ENCODE measurements around the gene MBD3L3.
"Not testable (repeated sequence)": the region's sequence is repeated elsewhere in the genome, so short reads cannot be mapped to it uniquely, and the experiment has no call there.

Gene MBD3L3

GRCh38 chr19:7067716-7068115 lies 9.2 kb upstream of the MBD3L3 start:
- TF ChIP-seq EGR1 (IDR thresholded peaks at IDR 0.05), result no peak
- TF ChIP-seq YY1 (IDR thresholded peaks at IDR 0.05; ENCODE audit: low read depth), result no peak
- no peak for TF ChIP-seq TEAD4 (IDR thresholded peaks at IDR 0.05)
- no peak for TF ChIP-seq ZBTB7A (IDR thresholded peaks at IDR 0.05; ENCODE audit: low read depth)
- TF ChIP-seq NFIC (IDR thresholded peaks at IDR 0.05), result no peak
- no peak for TF ChIP-seq REST (IDR thresholded peaks at IDR 0.05; ENCODE audit: low read depth)
- no peak for TF ChIP-seq TCF12 (IDR thresholded peaks at IDR 0.05; ENCODE audit: low read depth)
- TF ChIP-seq RAD21 (IDR thresholded peaks at IDR 0.05; ENCODE audit: low read depth), result no peak
- no peak for TF ChIP-seq TAF1 (IDR thresholded peaks at IDR 0.05; ENCODE audit: low read depth)

- no peak for TF ChIP-seq USF1 (IDR thresholded peaks at IDR 0.05)
- TF ChIP-seq EP300 (IDR thresholded peaks at IDR 0.05; ENCODE audit: borderline replicate concordance), result no peak
- no peak for TF ChIP-seq FOXM1 (IDR thresholded peaks at IDR 0.05; ENCODE audit: borderline replicate concordance, low read depth)
- TF ChIP-seq TCF12 (IDR thresholded peaks at IDR 0.05; ENCODE audit: low read depth), result no peak
- no peak for TF ChIP-seq NFIC (IDR thresholded peaks at IDR 0.05)
- no peak for TF ChIP-seq CEBPB (IDR thresholded peaks at IDR 0.05)
- no peak for TF ChIP-seq CREB1 (IDR thresholded peaks at IDR 0.05; ENCODE audit: low read depth)
- TF ChIP-seq RAD21 (IDR thresholded peaks at IDR 0.05; ENCODE audit: low read depth), result no peak
- no peak for TF ChIP-seq TEAD4 (IDR thresholded peaks at IDR 0.05)
- TF ChIP-seq TAF1 (IDR thresholded peaks at IDR 0.05; ENCODE audit: low read depth), result no peak
- no peak for TF ChIP-seq EGR1 (IDR thresholded peaks at IDR 0.05)
- no peak for TF ChIP-seq ZBTB7A (IDR thresholded peaks at IDR 0.05; ENCODE audit: low read depth)
- no peak for TF ChIP-seq MAX (IDR thresholded peaks at IDR 0.05)
- TF ChIP-seq YY1 (IDR thresholded peaks at IDR 0.05; ENCODE audit: low read depth), result no peak
- no peak for TF ChIP-seq REST (IDR thresholded peaks at IDR 0.05; ENCODE audit: low read depth)
Measured at GRCh38 chr19:7063764-7064418, 5.4 kb upstream of the MBD3L3 start.

GRCh38 chr19:7063339-7063738 lies 4.9 kb upstream of the MBD3L3 start:
- TF ChIP-seq TAF1 (IDR thresholded peaks at IDR 0.05; ENCODE audit: low read depth) (no peak), ZBTB7A (IDR thresholded peaks at IDR 0.05; ENCODE audit: low read depth) (no peak), TCF12 (IDR thresholded peaks at IDR 0.05; ENCODE audit: low read depth) (no peak), CEBPB (IDR thresholded peaks at IDR 0.05) (no peak), RAD21 (IDR thresholded peaks at IDR 0.05; ENCODE audit: low read depth) (no peak), MAX (IDR thresholded peaks at IDR 0.05) (no peak)

GRCh38 chr19:7049021-7049420 lies 9.5 kb downstream of the MBD3L3 start, which contains the start of gene MBD3L2:
Gene MBD3L2, plus strand, starts transcription at chr19:7049321. Its CDS starts 53 bp downstream, at chr19:7049374.
- TF ChIP-seq TCF12 (IDR thresholded peaks at IDR 0.05; ENCODE audit: low read depth); NFIC (IDR thresholded peaks at IDR 0.05); RAD21 (IDR thresholded peaks at IDR 0.05; ENCODE audit: low read depth): not testable (repeated sequence)

- not testable (repeated sequence) for TF ChIP-seq FOXM1 (IDR thresholded peaks at IDR 0.05; ENCODE audit: borderline replicate concordance, low read depth); TEAD4 (IDR thresholded peaks at IDR 0.05); EP300 (IDR thresholded peaks at IDR 0.05; ENCODE audit: borderline replicate concordance)
Measured at GRCh38 chr19:7040079-7040478, 18.4 kb downstream of the MBD3L3 start, which contains the start of gene MBD3L4. Gene MBD3L4, minus strand, starts transcription at chr19:7040179. Its CDS starts 35 bp downstream, at chr19:7040144.

GRCh38 chr19:7030278-7030677 lies 28.2 kb downstream of the MBD3L3 start, which contains the start of gene MBD3L5:
Gene MBD3L5, plus strand, starts transcription at chr19:7030578. Its CDS starts 34 bp downstream, at chr19:7030612.
- not testable (repeated sequence) for TF ChIP-seq CREB1, ZBTB7A, RAD21 (IDR thresholded peaks at IDR 0.05; ENCODE audit: low read depth)

- TF ChIP-seq CREB1 (IDR thresholded peaks at IDR 0.05; ENCODE audit: low read depth); FOXM1 (IDR thresholded peaks at IDR 0.05; ENCODE audit: borderline replicate concordance, low read depth); ZBTB7A (IDR thresholded peaks at IDR 0.05; ENCODE audit: low read depth): not testable (repeated sequence)
Measured at GRCh38 chr19:7021331-7021730, 37.1 kb downstream of the MBD3L3 start, which contains the start of gene MBD3L2B. Gene MBD3L2B, minus strand, starts transcription at chr19:7021431. Its CDS starts 34 bp downstream, at chr19:7021397.
